HepG2 (cell line): ENCODE data around the gene MBD3. TPM values are rescaled to one million over a fixed set of nuclear protein-coding genes. Genes with fewer than 3 reads are reported as not detected.
A peak's percentile ranks its signal among the peaks of the same experiment; 100 is the strongest.

Source experiments
- ATAC-seq: fragments of 200-7000 bp; cut with Tn5 transposase; 3 replicates; pipeline ENCODE4 v1.9.1; 2020; ENCODE audit warnings: mild to moderate bottlenecking, moderate library complexity
- BruUV-seq: library from RNA; stranded (reverse); fragments of 400-500 nt; replicated peaks from 2 replicates; lab custom pipeline; 2021; lab: Mats Ljungman, UMichigan
- CTCF ChIA-PET: fragments of 300-600 bp; formaldehyde crosslinking; extraction: SDS; loops from one replicate; lab custom pipeline; 2021; ENCODE audit warnings: low total read pairs, inconsistent platforms, low intra/inter-chr PET ratio; lab: Yijun Ruan, JAX
- POLR2A ChIA-PET: fragments of 350-600 bp; sonication (Branson Sonifier 250); formaldehyde crosslinking; loops from one replicate; lab custom pipeline; 2020; ENCODE audit warnings: antibody characterized with exemption, inconsistent platforms; lab: Yijun Ruan, JAX
- DNase-seq: peaks from one replicate; pipeline ENCODE4 v3.0.0-alpha.2; 2015; ENCODE audit warnings: low spot score
- FAIRE-seq: peaks from 3 replicates; lab custom pipeline; 2011; peaks lifted over from hg19 to GRCh38; lab: Jason Lieb, UNC
- H2AFZ ChIP-seq: one replicate; pipeline ENCODE4 v1.6.1; 2011; ENCODE audit warnings: low read length, inconsistent platforms
- H3K27ac ChIP-seq: fragments of 300-600 bp; 3 replicates; pipeline ENCODE4 v1.8.0; 2011; ENCODE audit warnings: mixed run types, mild to moderate bottlenecking, mixed read lengths, low read length, inconsistent platforms; ENCODE audit not compliant: insufficient read depth; ENCODE audit errors: extremely low read length
- H3K27me3 ChIP-seq, 2 experiments: fragments of 200-600 bp in 1 of 2; 2 replicates in 1 of 2; 3 replicates in 1 of 2; pipeline versions ENCODE4 v1.6.0 to v1.8.0; 2011; ENCODE audit warnings: low read length in 2 of 2, mild to moderate bottlenecking in 2 of 2, moderate library complexity in 2 of 2, inconsistent platforms in 1 of 2; ENCODE audit not compliant: insufficient read depth in 2 of 2, control insufficient read depth in 1 of 2
- H3K36me3 ChIP-seq, 2 experiments: fragments of 200-600 bp in 1 of 2; replicated peaks in 1 of 2; 2 replicates in 1 of 2; 3 replicates in 1 of 2; pipeline versions ENCODE4 v1.5.1 to v1.8.0; 2011; ENCODE audit warnings: low read length in 2 of 2, inconsistent platforms in 1 of 2; ENCODE audit not compliant: insufficient read depth in 2 of 2, control insufficient read depth in 1 of 2
- H3K4me1 ChIP-seq: 2 replicates; pipeline ENCODE4 v1.5.1; 2012; ENCODE audit warnings: low read length, inconsistent platforms; ENCODE audit not compliant: insufficient read depth
- H3K4me2 ChIP-seq: 2 replicates; pipeline ENCODE4 v1.6.0; 2011; ENCODE audit warnings: low read depth, low read length, inconsistent platforms
- H3K4me3 ChIP-seq, 3 experiments: fragments of 200-600 bp in 1 of 3; sonication (generic), shearing (Covaris generic) in 1 of 3; replicated peaks in 1 of 3; 2 replicates each; pipeline ENCODE4 v1.5.1; 2011 to 2016; ENCODE audit warnings: low read length in 3 of 3, inconsistent platforms in 2 of 3, low read depth in 2 of 3, mild to moderate bottlenecking in 2 of 3, control low read depth in 1 of 3, mixed read lengths in 1 of 3; ENCODE audit not compliant: insufficient read depth in 1 of 3
- H3K79me2 ChIP-seq: one replicate; pipeline ENCODE4 v1.6.1; 2011; ENCODE audit warnings: low read length, inconsistent platforms; ENCODE audit not compliant: insufficient read depth
- H3K9ac ChIP-seq: 2 replicates; pipeline ENCODE4 v1.6.0; 2011; ENCODE audit warnings: mild to moderate bottlenecking, low read depth, low read length, inconsistent platforms; ENCODE audit not compliant: insufficient read depth
- H3K9me3 ChIP-seq: 2 replicates; pipeline ENCODE4 v1.5.1; 2012; ENCODE audit warnings: mild to moderate bottlenecking, low read length
- H4K20me1 ChIP-seq: 2 replicates; pipeline ENCODE4 v1.6.0; 2011; ENCODE audit warnings: inconsistent platforms, mild to moderate bottlenecking, low read length, moderate library complexity; ENCODE audit not compliant: insufficient read depth
- AGO2 ChIP-seq: fragments of 200-400 bp; formaldehyde crosslinking; optimal IDR thresholded peaks from 2 replicates; pipeline ENCODE3; 2017; ENCODE audit warnings: mild to moderate bottlenecking, low read depth, low read length, moderate library complexity
- EED ChIP-seq: sonication (generic); formaldehyde crosslinking; IDR thresholded peaks from 2 replicates; pipeline ENCODE4 v1.5.0; 2020; ENCODE audit warnings: mild to moderate bottlenecking, missing genetic modification reagents
- POLR2AphosphoS5 ChIP-seq: IDR thresholded peaks from 2 replicates; pipeline ENCODE4 v1.6.1; 2012; ENCODE audit warnings: low read depth, low read length
- RARG ChIP-seq: sonication (generic); formaldehyde crosslinking; IDR thresholded peaks from 2 replicates; pipeline ENCODE4 v1.4.0; 2020; ENCODE audit warnings: low read depth, mild to moderate bottlenecking, missing genetic modification reagents
- RBFOX2 ChIP-seq: fragments of 200-400 bp; formaldehyde crosslinking; IDR thresholded peaks from 2 replicates; pipeline ENCODE4 v1.6.1; 2017; ENCODE audit warnings: low read depth, mild to moderate bottlenecking, low read length
- TBP ChIP-seq: sonication (generic); formaldehyde crosslinking; IDR thresholded peaks from 2 replicates; pipeline ENCODE4 v1.5.0; 2020; ENCODE audit warnings: missing genetic modification reagents
- ZBTB49 ChIP-seq: sonication (generic); formaldehyde crosslinking; IDR thresholded peaks from 2 replicates; pipeline ENCODE4 v1.4.0; 2020; ENCODE audit warnings: missing genetic modification reagents, borderline replicate concordance
- ZNF30 ChIP-seq: sonication (generic); formaldehyde crosslinking; IDR thresholded peaks from 2 replicates; pipeline ENCODE4 v1.5.0; 2020; ENCODE audit warnings: mild to moderate bottlenecking, missing genetic modification reagents
- ZNF546 ChIP-seq: sonication (generic); formaldehyde crosslinking; conservative IDR thresholded peaks from 2 replicates; pipeline ENCODE4 v1.8.1; 2023; ENCODE audit warnings: mild to moderate bottlenecking, missing genetic modification reagents
- ZNF747 ChIP-seq: sonication (generic); formaldehyde crosslinking; IDR thresholded peaks from 2 replicates; pipeline ENCODE4 v1.8.1; 2023; ENCODE audit warnings: missing genetic modification reagents, mild to moderate bottlenecking, borderline replicate concordance
- WGBS: methylation state at CpG from one replicate; pipeline ENCODE4 v1.1.6; 2017; ENCODE audit warnings: low lambda C conversion rate; 5-methylcytosine and 5-hydroxymethylcytosine counted together
- in situ Hi-C: cut with HindIII; loops from 2 replicates; pipeline ENCODE4 v1.10.0; 2017; ENCODE audit warnings: low pct_unique_long_range_greater_than_20kb; ENCODE audit not compliant: extremely low pct_ligation_motif_present
- intact Hi-C: fragments of 100-400 bp; cut with micrococcal nuclease; formaldehyde crosslinking; loops from one replicate; pipeline ENCODE4 v1.10.0; 2022; ENCODE audit not compliant: unreplicated experiment
- polyA plus RNA-seq, 8 experiments: library from polyadenylated mRNA; depleted of rRNA in 3 of 8; stranded (reverse) in 7 of 8; unstranded in 1 of 8; fragments of >200 nt; fragmentation: Illumina TruSeq in 4 of 8; extraction: Trizol in 4 of 8; gene quantifications; 2 replicates each; pipeline versions ENCODE4 v1.2.1 to v1.2.3, GENCODE V29; 2011 to 2016; ENCODE audit warnings: low read depth in 4 of 8, missing spikeins in 1 of 8, mixed read lengths in 1 of 8; ENCODE audit not compliant: insufficient read depth in 1 of 8
- total RNA-seq, 5 experiments: library from RNA; depleted of rRNA; stranded (reverse); fragments of >200 nt; fragmentation: Illumina TruSeq; extraction: Trizol; gene quantifications; 2 replicates each; pipeline ENCODE4 v1.2.3, GENCODE V29; 2016; ENCODE audit warnings: low read depth in 1 of 5

Gene MBD3
- total and polyA plus RNA-seq, 2 of the 13 experiments (the other 11 are each of a cell fraction or from before 2014, with no cell fraction given), result 21.2 to 76.9 TPM

- Histone ChIP-seq H3K79me2 (peaks cover 33% of the 10 kb centered on the region), H3K9me3 (no peaks in the 10 kb centered on the region), H3K4me1 (peaks cover 20% of the 10 kb centered on the region), H3K9ac (no peak overlapping the region), H3K4me3 (no peak overlapping the region), H3K27ac (no peak overlapping the region), H2AFZ (no peak overlapping the region), H3K36me3 (peaks cover 13 to 31% of the 10 kb centered on the region in 2 experiments), H3K27me3 (no peaks in the 10 kb centered on the region; a peak in 1 of 5 replicates), H3K4me2 (no peak overlapping the region), H4K20me1 (peaks cover 5% of the 10 kb centered on the region; the same call in 1 of the 2 replicates)
- intact Hi-C loops (loop anchor here (10.0 kb wide), 1 partner anchor 55 kb away; no protein-coding TSS in a partner anchor), in situ Hi-C loops (no loop called here)
- 100% methylated on average over 10 of the region's 15 CpGs for WGBS
- CTCF ChIA-PET, result no interaction called here
- no peak for FAIRE-seq
- POLR2A ChIA-PET, result no interaction called here
- DNase-seq, result no peak
- no TSS peak for BruUV-seq
- TF ChIP-seq EED (CRISPR knock-in tag), result no peak
- TF ChIP-seq RBFOX2, result peak; percentile 51; the same call in 1 of the 2 replicates
- TF ChIP-seq POLR2AphosphoS5, result no peak
- no peak for ATAC-seq
These were observed 6.8 kb upstream of the MBD3 start for GRCh38 chr19:1599460-1599846.

GRCh38 chr19:1598777-1599459 lies 6.3 kb upstream of the MBD3 start:
- Histone ChIP-seq H3K36me3 (peaks cover 13 to 34% of the 10 kb centered on the region in 2 experiments), H3K4me1 (peaks cover 14% of the 10 kb centered on the region), H4K20me1 (peaks cover 5% of the 10 kb centered on the region; the same call in 1 of the 2 replicates), H2AFZ (no peak overlapping the region), H3K4me2 (no peak overlapping the region), H3K79me2 (peaks cover 28% of the 10 kb centered on the region), H3K9ac (no peak overlapping the region), H3K27ac (no peak overlapping the region), H3K4me3 (no peak overlapping the region), H3K9me3 (no peaks in the 10 kb centered on the region), H3K27me3 (no peaks in the 10 kb centered on the region; a peak in 1 of 5 replicates)
- POLR2A ChIA-PET, result no interaction called here
- 97% methylated on average over 5 of the region's 20 CpGs for WGBS
- CTCF ChIA-PET, result no interaction called here
- no peak for DNase-seq
- FAIRE-seq, result no peak
- BruUV-seq, result no TSS peak
- in situ Hi-C loops, result no loop called here
- intact Hi-C loops, result loop anchor here (10.0 kb wide), 1 partner anchor 54 kb away; no protein-coding TSS in a partner anchor
- no peak for ATAC-seq
- no peak for TF ChIP-seq ZNF747 (CRISPR knock-in tag)
- TF ChIP-seq TBP (CRISPR knock-in tag), result no peak
- TF ChIP-seq ZNF546, result no peak
- no peak for TF ChIP-seq RARG
- no peak for TF ChIP-seq ZBTB49 (CRISPR knock-in tag)
- no peak for TF ChIP-seq ZNF30 (CRISPR knock-in tag)
- TF ChIP-seq RBFOX2, result peak; percentile 11; the same call in 1 of the 2 replicates
- TF ChIP-seq AGO2, result peak; percentile 52
